AG08395 (cell line): ENCODE data around the gene CEP162.
"Not testable (repeated sequence)": the region's sequence is repeated elsewhere in the genome, so short reads cannot be mapped to it uniquely, and the experiment has no call there.

Experiments
- DNase-seq: peaks from one replicate; pipeline ENCODE4 v3.0.0; 2012; ENCODE audit warnings: mixed read lengths, low spot score

Gene CEP162, protein sequence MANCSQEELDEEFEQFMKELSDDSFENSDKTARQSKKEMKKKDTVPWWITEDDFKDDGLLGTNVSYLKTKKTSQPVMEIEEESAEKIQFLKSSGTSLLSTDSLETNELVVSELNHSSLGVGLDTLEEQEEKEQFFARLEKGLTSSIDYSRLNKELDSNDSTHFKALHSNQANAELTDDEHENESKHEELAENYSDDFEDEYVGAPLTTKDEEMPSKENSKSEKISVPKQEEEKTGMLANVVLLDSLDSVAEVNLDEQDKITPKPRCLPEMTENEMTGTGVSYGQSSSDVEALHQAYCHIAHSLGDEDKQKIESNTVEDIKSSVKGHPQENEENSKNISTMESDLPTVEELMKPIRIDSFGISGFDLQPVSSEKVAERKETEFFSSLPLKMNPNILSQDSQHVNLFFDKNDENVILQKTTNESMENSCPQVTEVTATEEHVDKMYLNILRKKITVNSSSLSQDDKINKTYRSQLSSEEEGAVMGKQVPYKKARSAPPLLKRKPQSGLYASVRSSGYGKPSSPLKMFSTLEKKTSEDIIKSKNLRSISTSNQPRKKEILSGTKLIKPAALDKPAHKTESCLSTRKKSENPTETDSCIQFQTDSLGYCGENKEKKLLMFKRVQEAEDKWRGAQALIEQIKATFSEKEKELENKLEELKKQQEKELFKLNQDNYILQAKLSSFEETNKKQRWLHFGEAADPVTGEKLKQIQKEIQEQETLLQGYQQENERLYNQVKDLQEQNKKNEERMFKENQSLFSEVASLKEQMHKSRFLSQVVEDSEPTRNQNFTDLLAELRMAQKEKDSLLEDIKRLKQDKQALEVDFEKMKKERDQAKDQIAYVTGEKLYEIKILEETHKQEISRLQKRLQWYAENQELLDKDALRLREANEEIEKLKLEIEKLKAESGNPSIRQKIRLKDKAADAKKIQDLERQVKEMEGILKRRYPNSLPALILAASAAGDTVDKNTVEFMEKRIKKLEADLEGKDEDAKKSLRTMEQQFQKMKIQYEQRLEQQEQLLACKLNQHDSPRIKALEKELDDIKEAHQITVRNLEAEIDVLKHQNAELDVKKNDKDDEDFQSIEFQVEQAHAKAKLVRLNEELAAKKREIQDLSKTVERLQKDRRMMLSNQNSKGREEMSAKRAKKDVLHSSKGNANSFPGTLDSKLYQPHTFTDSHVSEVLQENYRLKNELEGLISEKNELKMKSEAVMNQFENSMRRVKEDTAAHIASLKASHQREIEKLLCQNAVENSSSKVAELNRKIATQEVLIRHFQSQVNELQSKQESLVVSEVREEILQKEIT (N-terminal part only)

DNA sequence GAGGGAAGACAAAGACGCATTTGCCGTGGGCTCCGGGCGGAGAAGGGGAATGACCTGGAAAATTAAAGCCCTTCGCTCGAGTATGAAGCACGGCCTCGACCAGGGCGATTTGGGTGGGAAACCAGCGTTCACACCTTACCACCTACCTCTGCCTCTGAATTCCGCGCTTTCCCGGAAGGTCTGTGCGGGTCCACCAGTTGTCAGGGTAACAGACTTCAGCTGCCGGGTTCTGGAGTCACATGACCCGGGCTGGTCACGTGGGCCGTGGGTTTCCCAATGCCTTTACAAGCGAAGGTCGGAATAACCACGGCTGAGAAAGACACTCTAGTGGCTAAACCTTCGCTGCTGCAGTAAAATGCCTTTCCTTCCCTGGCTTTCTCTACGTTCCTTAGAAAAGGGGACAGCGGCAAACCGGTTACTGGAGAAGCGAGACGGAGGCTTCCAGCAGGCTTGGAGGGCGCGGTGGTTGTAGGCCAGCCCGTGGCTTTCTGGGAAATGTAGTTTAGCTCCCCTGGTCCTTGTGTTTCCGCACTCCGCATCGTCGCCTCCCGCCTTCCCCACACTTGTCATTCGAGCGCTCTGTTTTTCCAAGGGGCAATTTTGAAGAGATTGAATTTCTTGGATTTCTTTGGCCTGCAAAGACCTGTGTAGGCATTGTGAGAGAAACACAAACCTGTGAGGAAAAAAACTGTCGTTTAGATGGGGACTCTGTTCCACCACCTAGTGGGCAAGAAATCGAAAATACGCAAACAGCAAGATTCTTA lies at the start of gene CEP162:
Gene CEP162 (minus strand): TSS at position 210 of the 764 bp plus-strand sequence. CDS start 1,250 bp downstream, outside the sequence.
- DNase-seq, result peak; percentile 86

DNA sequence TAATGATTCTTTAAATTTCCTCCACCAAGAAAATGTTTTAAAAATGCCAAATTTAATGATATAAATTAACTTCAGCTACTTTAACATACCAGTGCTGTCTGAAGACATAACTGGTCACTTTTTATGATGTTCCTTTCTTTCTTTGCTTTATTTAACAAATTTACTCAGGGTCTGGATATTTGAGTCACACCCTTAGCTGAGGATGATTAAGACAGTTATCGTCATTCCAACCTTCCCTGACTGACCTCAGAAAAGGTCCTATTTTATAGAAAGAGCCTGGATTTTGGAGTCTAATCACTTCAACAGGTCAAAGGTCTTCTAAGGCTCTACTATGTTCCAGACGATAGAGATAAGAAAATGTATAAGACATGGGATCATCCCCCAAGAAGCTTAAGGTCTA lies 47.4 kb upstream of the CEP162 start:
- no peak for DNase-seq

DNA sequence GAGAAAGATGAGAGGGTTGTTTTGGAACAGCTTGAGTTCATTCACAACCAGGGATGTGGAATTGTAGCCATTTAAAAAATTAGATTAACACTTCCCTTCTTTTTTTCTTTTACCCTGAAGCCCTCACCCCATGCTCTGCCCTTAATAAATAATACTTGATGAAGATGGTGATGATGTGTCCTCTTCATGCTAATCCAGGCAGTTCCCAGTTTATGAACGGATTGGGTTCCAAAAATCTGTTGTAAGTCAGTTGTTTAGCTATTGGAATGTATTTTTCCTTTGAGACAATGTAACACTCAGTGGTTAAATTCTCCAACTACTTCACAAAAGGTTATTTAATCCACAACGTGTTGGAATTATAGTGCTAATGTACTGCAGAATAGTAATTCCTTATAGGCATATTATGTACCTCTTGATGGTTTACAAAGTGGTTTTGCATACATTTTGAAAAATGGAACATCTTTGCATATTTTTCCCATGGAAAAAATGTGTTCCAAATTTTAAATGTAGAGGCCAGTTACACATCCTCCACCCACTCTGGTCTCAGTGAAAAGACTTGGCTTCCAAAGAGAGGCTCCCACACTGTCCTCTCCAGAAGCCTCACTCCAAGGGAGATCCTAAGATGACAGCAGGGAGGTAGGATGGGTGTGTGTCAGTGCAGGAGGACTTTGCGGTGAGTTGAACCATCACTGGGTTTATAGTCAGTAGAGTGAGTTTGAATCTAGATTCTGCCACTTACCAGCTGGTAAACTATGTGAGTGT lies 45.8 kb upstream of the CEP162 start:
- no peak for DNase-seq

DNA sequence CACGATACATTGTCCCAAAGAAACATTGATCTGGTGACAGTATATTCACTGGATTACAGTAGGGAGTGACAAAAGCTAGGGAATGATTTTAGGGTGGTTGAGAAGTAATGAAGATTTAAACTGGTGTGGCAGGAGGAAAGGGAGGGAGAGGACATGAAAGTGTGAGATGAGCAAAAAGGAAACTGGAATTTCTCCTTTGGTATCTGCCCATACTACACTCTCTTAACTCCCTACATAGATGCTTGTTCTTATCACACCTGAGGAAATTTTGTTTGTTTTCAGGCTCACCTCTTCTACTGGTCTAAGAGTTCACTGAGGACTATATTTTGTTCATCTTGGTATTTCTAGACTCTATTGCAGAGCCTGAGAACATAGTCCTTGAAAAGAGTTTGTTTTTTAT lies 44.9 kb upstream of the CEP162 start:
- no peak for DNase-seq

DNA sequence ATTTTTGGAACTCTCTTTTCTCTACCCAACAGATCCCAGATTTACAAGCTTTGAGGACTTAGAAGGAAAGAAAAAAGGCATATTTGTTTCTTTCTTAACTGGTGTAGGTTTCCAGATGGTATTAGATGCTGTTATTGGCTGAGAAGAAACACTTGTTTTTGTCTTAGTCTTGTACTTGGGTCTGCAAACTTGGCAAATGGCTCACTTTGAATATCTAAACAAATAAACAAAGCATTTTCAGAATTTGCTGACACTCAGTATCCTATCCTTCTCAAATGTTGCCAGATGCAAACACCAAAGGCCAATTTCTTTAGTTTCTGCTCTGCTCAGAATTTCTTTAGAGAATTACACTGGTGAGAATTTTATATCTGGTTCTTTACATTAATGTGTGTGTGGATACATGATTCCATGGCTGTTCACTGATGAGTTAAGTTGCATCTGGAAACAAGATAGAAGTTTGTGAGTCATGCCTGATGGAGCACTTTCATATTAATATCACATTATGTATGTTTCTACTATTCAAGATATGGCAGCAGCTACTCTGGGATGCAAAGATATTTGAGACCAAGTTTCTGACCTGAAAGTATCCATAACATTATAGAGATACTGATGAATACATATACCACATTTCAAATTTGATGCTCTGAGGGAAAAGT lies 43.7 kb upstream of the CEP162 start:
- DNase-seq, result no peak

DNA sequence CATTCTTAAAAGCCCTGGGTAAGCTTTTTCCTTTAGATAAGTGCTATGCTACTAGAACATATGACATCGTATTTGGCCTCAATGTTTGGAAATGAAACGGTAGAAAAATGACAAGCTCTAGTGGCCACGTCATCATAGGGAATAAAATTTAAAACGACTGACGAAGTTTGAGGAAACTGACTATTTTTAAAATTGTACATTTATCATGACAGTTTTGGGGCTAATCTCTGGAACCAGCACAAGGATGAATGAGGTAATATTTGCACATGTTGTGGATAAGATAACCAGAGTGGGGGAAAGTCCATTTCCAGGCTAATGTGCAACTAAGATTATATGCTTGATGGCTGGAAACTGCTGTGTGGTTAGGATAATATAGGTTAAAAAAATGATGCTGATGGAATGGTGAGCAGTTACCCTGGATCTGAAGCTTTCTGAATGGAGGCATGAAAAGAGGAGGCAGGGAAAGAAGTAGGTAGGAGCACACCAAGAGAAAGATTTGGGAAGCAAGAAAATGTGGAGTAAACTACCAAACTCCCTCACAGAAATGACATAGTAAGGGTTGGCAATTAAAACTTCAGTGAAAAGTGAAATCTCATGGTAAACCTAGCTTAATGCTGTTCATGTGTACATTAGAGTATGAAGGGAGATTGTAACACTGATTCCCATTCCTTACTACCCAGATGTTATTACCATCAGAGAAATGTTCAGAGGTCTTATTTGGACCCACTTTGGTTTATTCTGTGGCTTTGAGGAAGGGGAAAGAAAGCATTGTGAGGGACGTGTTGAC lies 42.7 kb upstream of the CEP162 start:
- DNase-seq, result no peak

DNA sequence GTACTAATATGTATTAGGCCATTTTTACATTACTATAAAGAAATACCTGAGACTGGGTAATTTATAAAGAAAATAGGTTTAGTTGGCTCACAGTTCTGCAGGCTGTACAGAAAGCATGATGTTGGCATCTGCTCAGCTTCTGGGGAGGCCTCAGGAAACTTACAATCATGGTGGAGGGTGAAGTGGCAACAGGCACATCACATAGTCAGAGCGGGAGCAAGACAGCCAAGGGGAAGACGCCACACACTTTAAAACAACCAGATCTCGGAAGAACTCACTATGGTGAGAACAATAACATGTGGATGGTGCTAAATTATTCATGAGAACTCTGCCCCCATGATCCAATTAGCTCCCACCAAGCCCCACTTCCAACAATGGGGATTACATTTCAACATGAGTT lies 41.3 kb upstream of the CEP162 start:
- no peak for DNase-seq

DNA sequence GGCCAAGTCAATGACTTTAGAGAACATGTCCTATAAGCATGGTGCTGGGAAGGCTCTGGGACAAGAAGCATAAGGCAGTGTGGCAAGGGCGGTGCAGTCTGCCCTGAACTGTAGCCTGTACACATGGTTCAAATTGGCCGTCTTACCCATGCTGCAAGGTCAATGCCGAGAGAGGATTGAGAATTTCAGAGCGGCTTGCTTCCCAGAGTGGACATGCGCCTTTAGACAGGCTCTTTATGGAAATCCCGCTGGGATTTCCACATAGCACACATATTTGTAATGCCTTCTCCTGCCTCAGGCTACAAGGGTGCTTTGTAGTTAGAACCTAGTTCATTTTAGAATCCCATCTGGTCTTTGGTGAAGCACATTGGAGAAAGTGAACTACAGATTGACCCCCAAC lies 36.1 kb upstream of the CEP162 start:
- DNase-seq, result no peak

DNA sequence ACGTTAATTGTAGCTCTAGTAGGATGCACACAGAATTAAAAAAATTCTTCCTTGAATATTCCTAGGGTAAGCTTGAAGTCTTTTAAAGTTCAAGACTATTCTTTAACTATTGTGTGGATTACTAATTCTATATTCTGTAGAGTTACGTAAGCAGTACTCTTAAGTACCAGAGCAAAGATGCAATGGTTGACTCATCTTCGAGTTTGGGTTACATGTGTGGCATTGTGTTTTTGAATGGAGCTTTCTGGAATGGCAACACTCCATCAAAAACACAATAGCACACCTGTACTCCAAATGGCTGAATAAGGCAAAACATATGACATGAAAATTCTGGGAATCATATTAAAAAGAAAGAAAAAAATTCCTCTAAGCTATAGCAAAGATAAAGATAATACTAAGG lies 33.5 kb upstream of the CEP162 start:
- no peak for DNase-seq

DNA sequence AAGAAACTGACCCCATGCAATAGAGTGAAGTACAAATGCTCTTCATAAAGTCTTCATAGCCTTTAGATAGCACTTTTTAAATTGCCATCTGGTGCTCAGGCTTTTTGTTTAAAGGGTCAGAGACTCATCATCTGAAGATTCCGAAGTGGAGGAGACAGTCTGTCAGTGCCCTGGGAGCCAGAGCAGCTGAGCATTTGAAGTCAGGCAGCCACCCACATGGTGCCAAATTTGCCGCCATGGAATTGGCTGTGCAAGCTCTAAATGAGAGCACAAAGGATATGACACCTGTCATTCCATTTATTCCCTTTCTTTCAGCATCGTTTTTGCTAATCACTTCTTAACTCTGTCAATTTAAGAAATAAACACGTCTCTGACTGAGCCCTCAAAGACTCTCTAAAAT lies 32.8 kb upstream of the CEP162 start:
- no peak for DNase-seq

DNA sequence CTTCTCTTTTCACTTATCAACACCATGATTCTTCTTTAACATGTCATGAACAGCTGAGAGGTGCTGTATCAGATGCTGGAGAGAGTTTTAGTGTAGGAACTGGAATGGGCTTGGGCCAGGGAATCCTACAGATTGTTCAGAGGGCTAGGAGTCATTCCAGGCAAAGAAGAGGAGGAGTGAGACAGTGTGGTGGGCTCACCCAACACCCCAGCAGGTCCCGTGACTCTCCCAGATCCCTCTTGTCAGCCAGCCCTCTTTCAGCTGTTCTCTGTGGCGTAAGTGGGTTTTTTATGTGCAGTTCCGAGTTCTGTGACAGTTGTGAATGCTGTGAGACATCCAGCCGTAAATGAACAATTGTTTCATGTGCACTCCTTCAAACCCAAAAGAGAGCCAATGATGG lies 31.4 kb upstream of the CEP162 start:
- DNase-seq, result no peak

DNA sequence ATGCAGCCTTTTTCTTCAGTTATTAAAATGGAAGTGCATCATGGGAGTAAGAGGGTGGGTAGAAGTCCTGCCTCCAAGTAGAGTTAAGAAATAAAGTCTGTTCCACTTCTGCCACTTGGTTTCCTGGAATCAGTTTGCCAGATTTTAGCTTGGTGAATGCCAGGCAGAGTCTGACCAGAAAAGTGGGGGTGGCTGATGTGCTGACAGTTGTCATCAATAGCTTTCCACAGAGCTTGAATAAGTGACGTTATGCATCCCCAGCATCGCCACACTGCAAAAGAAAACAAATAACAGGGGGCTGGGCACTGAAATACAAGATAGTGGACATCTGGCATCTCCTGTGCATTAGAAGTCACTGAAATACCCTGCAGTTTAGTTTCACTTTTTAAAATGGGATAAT lies 30.8 kb upstream of the CEP162 start:
- DNase-seq, result no peak

DNA sequence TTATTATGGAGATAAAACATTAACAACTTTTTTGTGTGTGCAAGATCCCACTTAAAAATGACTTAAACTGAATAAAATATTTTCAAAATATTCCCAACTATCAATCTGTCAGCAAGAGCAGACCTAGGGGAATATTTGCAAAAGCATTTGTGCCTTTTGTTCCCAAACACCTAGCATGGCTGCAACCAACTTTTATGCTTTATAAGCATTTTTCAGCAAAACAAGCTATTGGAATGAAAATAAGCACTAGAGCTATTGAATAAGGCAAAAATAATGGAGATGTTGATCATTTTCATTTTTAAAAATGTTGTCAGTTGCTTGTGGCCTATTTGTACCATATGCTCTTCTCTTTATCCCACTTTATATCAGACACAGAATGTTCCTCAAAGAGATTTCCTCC lies 28.2 kb upstream of the CEP162 start:
- DNase-seq, result no peak

DNA sequence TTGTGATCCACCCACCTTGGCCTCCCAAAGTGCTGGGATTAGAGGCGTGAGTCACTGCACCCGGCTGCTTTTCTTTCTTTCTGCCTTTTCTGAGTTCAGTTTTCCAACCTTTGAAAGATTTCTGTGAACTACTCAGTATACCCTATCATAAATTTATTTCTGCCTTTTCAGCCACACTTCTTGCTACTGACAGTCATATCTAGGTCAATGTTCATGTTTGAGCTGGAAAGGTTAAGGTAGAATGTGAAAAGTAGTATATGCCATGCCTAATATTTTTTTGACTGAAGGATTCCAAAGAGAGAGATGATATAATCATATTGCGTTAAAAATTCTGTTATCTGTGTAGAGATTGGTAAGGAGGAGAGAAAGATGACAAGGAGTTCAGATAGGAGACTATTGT lies 25.9 kb upstream of the CEP162 start:
- DNase-seq, result no peak

DNA sequence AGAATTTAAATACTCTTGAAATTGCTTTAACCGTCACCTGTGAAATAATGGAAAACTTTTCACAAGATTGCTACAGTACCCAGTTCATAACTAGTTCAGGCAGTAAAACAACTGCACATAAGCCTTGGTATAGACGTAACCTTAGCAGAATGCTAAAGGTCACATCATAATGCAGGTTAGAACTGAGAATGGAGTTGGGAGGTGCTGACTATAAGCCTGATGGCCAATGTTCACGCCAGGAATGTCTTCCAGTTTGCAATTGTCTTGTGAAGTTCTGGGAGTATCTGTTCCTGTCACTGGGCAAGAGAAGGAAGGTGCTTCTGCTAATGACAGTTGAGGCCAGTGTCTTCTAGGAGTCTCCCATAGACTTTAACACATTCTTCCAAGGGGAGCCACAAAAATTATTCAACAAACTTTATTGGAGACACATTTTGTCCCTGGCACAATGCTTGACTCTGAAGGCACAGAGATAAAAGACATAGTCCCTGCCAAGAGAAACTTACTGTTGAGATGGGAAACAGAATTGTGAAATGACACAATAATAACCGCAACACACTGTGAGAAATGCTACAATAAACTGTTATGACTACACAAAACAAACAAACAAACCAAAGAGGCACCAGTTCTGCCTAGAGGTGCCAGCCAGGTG lies 24.6 kb upstream of the CEP162 start:
- DNase-seq, result no peak

DNA sequence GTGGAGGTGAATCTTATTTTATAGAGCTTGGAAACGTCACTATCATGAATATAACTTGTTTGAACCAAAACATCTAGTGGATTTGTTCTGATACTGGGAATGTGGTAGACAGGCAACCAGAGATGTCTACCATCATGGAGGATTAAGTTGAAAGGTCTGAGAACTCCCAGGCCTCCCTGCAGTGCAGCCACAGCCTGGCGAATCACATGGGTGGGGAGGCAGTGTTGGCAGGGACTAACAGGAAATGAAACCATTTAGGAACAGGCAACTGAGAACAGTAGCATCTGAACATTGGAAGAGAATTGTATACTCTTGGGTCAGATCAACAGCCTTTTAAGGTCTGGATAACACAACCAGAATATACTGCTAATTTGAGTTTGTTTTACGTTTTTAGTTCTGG lies 22.3 kb upstream of the CEP162 start:
- peak; percentile 11 for DNase-seq

DNA sequence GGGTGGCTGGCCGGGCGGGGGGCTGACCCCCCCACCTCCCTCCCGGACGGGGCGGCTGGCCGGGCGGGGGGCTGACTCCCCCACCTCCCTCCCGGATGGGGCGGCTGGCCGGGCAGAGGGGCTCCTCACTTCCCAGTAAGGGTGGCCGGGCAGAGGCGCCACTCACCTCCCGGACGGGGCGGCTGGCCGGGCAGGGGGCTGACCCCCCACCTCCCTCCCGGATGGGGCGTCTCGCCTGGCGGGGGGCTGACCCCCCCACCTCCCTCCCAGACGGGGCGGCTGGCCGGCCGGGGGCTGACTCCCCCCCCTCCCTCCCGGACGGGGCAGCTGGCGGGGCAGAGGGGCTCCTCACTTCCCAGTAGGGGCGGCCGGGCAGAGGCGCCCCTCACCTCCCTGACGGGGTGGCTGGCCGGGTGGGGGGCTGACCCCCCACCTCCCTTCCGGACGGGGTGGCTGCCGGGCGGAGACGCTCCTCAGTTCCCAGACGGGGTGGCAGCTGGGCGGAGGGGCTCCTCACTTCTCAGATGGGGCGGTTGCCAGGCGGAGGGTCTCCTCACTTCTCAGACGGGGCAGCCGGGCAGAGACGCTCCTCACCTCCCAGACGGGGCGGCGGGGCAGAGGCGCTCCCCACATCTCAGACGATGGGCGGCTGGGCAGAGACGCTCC lies 17.1 kb upstream of the CEP162 start:
- DNase-seq, result not testable (repeated sequence)

DNA sequence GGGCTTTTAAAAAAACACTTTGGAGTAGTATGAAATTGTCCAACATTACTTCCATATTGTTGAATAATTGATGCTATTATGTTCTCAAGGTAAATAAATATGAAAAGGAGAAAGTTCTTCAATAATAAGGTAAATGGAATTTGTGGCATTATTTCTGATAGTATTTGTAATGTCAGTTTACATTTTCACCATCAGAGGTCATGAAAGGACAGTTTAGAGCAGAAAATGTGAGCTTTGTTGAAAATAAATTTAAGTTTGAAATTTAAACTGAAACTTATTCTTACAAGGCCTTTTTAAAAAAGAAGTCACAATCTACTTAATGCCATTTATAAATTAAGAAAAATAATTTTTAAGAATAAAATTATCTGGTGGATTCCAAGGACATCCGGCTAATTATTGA lies 15.8 kb upstream of the CEP162 start:
- DNase-seq, result peak; percentile 13
